Stomach smooth muscle (tissue), 2 donors: ENCODE measurements around the gene ELOVL3.
"Not testable (repeated sequence)": the region's sequence is repeated elsewhere in the genome, so short reads cannot be mapped to it uniquely, and the experiment has no call there.

Experiments used
- H3K27ac ChIP-seq: one replicate; pipeline ENCODE4 v1.7.0; 2013; ENCODE audit warnings: mild to moderate bottlenecking, low read length, inconsistent platforms
- H3K27me3 ChIP-seq, 2 donors: one replicate each; pipeline ENCODE4 v1.7.0; 2013; ENCODE audit warnings: low read length in 2 of 2; ENCODE audit not compliant: insufficient read depth in 2 of 2, control insufficient read depth in 1 of 2
- H3K36me3 ChIP-seq, 2 donors: one replicate each; pipeline ENCODE4 v1.7.0; 2013; ENCODE audit warnings: low read length in 2 of 2; ENCODE audit not compliant: control insufficient read depth in 2 of 2, insufficient read depth in 2 of 2
- H3K4me1 ChIP-seq: one replicate; pipeline ENCODE4 v1.7.0; 2013; ENCODE audit warnings: low read length; ENCODE audit not compliant: control insufficient read depth, insufficient read depth
- H3K4me3 ChIP-seq, 2 donors: one replicate each; pipeline ENCODE4 v1.7.0; 2013; ENCODE audit warnings: low read length in 2 of 2
- H3K9ac ChIP-seq, 2 donors: one replicate each; pipeline ENCODE4 v1.7.0; 2013; ENCODE audit warnings: low read length in 2 of 2, mild to moderate bottlenecking in 1 of 2
- H3K9me3 ChIP-seq, 2 donors: one replicate each; pipeline ENCODE4 v1.7.0; 2013; ENCODE audit warnings: low read length in 2 of 2; ENCODE audit not compliant: control insufficient read depth in 2 of 2
- donor health status: healthy.
- donor health status: Pancreatic carcinoma.

ELOVL3 gene, protein sequence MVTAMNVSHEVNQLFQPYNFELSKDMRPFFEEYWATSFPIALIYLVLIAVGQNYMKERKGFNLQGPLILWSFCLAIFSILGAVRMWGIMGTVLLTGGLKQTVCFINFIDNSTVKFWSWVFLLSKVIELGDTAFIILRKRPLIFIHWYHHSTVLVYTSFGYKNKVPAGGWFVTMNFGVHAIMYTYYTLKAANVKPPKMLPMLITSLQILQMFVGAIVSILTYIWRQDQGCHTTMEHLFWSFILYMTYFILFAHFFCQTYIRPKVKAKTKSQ

DNA sequence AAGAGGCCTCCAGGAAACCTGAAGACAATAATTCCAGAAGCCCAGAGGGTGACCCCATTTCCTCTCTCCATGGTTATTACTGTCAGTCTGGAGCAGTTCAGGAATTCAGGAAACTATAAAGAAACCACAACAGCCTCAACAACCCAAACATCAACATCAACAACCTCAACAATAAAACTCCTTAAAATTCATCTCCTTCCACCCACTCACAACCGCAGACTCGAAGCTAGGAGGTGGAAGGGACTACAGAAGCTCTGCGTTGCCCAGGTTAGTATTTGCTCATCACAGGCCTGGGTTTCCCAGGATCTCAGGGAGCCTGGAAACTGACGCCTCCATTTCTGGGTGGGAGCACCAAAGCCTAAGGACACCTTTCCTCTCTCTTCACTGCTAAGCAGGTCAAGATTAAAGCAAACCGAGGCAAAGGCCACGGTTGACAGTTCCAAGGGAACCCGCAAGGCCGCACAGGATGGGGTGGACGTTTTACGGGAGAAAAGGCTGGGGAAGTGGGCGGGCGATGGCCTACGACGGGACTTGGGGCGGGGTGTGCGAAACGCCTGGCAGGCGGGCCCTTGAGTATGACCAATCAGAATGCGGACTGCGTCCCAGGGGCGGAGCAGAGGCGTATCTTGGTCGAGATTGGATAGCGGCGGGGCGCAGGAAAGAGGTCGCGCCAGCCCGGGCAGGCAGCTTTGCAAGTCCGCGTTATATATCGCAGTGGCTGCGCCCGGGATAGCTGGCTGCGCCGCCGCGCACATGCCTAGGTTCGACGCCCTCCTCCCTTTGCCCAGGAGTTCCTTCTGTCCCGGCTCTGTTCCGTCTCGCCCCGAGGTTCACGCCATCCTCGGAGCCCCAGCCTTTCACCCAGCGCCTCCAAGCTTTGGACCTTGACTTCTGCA, at the start of gene ELOVL3:
ELOVL3 (plus strand) TSS at position 654 of the 896 bp plus-strand sequence. CDS start 250 bp downstream, outside the sequence.
- peak within 1 kb of the TSS; percentile 62 to 66 for H3K4me3 ChIP-seq
- H3K27me3 ChIP-seq: peaks cover 24 to 25% of the 10 kb centered on the region in 2 donors
- H3K9me3 ChIP-seq: no peaks in the 10 kb centered on the region
- peaks cover 27% of the 10 kb centered on the region for H3K4me1 ChIP-seq
- no peaks in the 10 kb centered on the region for H3K36me3 ChIP-seq
- peak within 1 kb of the TSS; percentile 55 for H3K27ac ChIP-seq
- peak within 1 kb of the TSS; percentile 60 to 69 for H3K9ac ChIP-seq

DNA sequence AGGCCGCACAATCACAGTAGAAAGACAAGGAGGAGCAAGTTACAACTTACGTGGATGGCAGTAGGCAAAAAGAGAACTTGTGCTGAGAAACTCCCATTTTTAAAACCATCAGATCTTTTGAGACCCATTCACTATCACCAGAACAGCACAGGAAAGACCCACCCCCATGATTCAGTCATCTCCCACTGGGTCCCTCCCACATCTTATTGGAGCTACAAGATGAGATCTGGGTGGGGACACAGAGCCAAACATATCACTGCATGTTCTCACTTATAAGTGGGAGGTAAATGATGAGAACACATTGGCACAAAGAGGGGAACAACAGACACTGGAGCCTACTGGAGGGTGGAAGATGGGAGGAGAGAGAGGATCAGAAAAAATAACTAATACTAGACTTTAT, 41.5 kb upstream of the ELOVL3 start:
- Histone ChIP-seq H3K27ac (no peak overlapping the region), H3K36me3 (no peaks in the 10 kb centered on the region), H3K4me3 (no peak overlapping the region), H3K4me1 (no peaks in the 10 kb centered on the region), H3K27me3 (no peaks in the 10 kb centered on the region), H3K9me3 (no peaks in the 10 kb centered on the region), H3K9ac (no peak overlapping the region)

DNA sequence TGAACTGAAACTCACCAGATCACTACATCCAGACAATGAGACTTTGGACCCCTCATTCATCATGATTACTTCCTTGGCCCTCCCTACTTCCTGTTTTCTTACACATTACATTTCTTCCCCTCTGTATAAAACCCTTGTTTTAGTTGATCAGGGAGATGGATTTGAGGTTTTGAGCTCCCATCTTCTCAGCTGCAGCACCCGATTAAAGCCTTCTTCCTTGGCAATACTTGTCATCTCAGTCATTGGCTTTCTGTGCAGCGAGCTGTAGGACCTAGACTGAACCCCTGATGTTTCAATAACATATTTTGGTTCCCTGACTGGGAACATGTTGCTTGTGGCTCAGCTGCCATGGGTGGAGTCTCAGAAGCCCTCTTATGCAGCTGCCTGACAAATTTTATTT, 40.8 kb upstream of the ELOVL3 start:
- Histone ChIP-seq H3K27me3 (no peaks in the 10 kb centered on the region), H3K9me3 (no peaks in the 10 kb centered on the region), H3K4me3 (no peak overlapping the region), H3K4me1 (no peaks in the 10 kb centered on the region), H3K9ac (no peak overlapping the region), H3K36me3 (no peaks in the 10 kb centered on the region), H3K27ac (no peak overlapping the region)

DNA sequence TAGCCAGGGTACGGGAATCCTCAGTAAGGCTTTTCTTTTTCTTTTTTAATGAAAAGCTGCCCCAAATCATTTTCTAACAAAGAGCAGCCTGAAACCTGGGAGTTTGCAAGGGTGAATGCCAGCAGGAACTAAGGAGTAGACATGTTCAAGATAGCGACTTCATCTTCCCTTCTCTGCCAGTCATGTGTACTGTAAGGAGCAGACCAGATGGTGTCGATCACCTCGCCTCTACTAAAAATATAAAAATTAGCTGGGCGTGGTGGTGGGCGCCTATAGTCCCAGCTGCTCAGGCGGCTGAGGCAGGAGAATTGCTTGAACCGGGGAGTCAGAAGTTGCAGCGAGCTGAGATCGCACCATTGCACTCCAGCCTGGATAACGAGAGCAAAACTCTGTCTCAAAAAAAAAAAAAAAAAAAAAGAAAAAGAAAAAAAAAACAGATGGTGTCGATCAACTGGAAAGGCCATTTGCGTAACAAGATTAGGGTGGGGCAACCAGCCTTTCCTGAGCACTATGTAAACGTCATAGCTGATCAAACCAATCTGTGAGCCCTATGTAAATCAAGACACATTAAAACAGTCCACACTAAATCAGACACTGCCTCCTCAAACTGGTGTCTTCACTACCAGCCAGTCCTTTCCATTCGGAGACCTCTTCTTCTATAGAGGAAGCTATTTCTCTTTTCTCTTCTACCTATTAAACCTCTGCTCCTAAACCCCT, 40.1 kb upstream of the ELOVL3 start:
- Histone ChIP-seq H3K27me3 (no peaks in the 10 kb centered on the region), H3K9me3 (no peaks in the 10 kb centered on the region), H3K9ac (no peak overlapping the region), H3K27ac (no peak overlapping the region), H3K4me3 (no peak overlapping the region), H3K4me1 (no peaks in the 10 kb centered on the region), H3K36me3 (no peaks in the 10 kb centered on the region)

DNA sequence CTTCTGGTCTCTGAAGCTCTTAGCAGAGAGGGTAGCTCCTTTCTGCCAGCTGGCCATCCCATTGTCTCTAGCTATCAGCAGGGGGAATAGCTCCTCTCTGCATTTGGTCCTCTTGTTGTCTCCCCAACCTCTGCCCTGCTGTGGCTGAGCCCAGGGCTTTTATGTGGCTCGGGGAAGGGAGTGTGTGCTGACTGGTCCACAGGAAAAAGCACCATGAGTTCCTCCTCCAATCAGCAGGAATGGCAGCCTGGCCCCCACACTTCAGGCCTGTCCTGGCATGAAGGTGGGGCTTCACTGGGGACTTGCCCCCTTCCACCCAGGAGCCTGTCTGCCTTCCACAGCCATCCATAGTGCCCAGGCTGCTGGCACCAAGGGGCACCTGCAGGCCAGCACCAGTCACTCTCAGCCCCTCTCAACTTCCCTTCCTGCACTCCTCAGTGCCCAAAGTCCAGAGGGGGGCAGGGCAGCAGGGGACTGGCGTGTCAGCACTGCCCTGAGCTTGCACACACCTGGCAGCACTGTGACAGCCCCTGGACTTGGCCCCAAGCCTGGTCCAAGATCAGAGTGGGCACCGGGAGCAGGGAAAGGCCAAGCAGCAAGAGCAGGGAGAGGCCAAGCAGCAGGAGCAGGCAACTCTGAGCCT, 37.7 kb upstream of the ELOVL3 start:
- Histone ChIP-seq H3K4me1 (no peaks in the 10 kb centered on the region), H3K9ac (no peak overlapping the region), H3K27ac (no peak overlapping the region), H3K36me3 (no peaks in the 10 kb centered on the region), H3K27me3 (no peaks in the 10 kb centered on the region), H3K4me3 (no peak overlapping the region), H3K9me3 (no peaks in the 10 kb centered on the region)

DNA sequence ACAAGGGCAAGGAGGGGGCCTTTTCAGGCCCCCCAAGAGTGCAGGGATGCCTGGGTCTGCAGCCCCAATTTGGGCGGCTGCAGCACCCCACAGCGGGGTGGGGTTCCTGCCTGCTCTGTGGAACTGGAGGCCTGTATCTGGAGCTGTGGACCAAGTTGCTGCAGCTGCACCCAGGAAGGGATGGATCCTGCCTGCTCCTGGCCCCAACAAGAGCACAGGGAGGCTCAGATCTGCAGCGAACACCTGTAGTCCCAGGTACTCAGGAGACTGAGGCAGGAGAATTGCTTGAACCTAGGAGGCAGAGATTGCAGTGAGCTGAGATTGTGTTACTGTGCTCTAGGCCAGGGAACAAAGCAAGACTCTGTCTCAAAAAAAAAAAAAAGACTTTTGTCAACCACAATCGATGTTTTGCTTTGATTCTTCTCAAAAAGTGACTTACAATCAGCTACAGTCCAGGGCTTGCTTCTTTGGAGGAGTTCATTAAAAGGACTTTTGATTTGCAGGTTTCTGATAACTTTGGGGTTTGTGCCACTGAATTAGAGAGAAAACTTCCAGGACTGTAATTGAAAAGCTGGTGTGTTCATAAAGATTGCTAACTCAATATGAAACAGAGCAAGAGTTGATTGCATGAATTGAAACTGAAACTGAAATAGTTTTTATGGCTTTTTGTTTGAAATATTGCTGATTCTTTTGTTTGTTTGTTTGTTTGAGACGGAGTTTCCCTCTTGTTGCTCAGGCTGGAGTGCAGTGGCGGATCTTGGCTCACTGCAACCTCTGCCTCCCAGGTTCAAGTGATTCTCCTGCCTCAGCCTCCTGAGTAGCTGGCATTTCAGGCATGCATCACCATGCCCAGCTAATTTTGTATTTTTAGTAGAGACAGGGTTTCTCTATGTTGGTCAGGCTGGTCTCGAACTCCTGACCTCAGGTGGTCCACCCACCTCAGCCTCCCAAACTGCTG, 36.9 kb upstream of the ELOVL3 start:
- not testable (repeated sequence) for H3K9ac ChIP-seq, H3K4me3 ChIP-seq, H3K27ac ChIP-seq, H3K36me3 ChIP-seq, H3K9me3 ChIP-seq, H3K27me3 ChIP-seq, H3K4me1 ChIP-seq

DNA sequence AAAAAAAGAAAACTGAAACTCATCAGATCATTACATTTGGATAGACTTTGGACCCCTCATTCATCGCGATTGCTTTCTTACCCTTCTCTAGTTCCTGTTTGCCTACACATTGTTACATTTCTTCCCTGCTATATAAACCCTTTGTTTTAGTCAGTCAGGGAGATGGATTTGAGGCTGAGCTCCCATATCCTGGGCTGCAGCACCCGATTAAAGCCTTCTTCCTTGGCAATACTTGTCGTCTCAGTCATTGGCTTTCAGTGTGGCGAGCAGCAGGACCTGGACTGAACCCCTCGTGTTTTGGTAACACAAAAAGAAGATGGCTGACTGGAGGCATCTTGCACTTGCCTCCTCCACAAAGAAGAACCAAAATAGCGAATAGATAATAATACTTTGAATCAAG, 34.1 kb upstream of the ELOVL3 start:
- no peaks in the 10 kb centered on the region for H3K36me3 ChIP-seq

DNA sequence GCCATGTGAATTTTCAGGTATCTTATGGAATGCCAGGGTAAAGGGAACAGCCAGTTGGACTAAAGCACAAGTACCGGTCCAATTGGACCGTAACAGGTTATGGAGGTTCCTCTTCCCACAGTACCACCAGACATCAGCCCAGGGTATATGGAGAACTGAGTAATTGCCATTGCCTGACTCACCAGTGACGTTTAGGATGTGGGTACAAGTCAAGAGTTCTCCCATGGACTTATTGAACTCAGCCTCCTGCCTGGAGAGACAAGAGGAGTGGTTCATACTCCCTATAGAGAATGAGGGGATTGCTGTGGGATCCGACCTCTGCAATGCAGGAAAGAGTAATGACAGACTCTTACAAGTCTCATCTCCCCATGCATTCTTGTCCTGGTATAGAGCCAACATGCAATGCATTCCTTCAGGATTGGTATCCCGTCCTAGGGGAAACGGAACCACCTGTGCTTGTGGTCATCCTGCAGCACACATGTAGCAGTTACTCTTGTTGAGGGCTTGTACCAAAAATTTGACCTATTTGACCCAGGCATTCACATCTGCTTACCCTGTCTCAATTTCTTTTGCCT, 30.7 kb upstream of the ELOVL3 start:
- Histone ChIP-seq H3K4me3 (no peak overlapping the region), H3K9ac (no peak overlapping the region), H3K4me1 (no peaks in the 10 kb centered on the region), H3K27ac (no peak overlapping the region), H3K36me3 (no peaks in the 10 kb centered on the region), H3K27me3 (no peaks in the 10 kb centered on the region), H3K9me3 (no peaks in the 10 kb centered on the region)

More for the DNA sequence above, 34.1 kb upstream of the ELOVL3 start:
- H3K27me3 ChIP-seq: no peaks in the 10 kb centered on the region
- no peak overlapping the region for H3K4me3 ChIP-seq
- no peaks in the 10 kb centered on the region for H3K9me3 ChIP-seq
- no peaks in the 10 kb centered on the region for H3K4me1 ChIP-seq
- no peak overlapping the region for H3K9ac ChIP-seq
- H3K27ac ChIP-seq: no peak overlapping the region

DNA sequence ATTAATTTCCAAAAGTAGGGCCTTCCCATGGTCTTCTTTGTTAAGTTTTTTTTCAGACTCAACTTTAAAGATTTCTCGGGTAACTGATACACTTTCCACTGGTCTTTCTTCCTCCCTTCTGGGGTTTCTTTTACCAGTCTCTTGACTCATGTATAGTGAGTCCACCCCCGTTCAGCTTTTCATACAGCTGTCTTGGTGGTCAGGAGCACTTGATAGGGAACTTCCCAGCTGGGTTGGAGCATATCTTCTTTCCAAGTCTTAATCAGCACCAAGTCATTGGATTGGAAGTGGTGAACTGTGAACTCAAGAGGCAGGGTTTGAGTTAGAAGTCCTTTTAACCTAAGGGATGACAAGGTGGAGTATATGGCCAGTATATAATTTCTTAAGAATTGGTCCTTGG, 29.2 kb upstream of the ELOVL3 start:
- Histone ChIP-seq H3K4me3 (no peak overlapping the region), H3K27me3 (no peaks in the 10 kb centered on the region), H3K9me3 (no peaks in the 10 kb centered on the region), H3K36me3 (no peaks in the 10 kb centered on the region), H3K9ac (no peak overlapping the region), H3K27ac (no peak overlapping the region), H3K4me1 (no peaks in the 10 kb centered on the region)
